DMS 273 (cell line): Measurements from ENCODE around the gene SP2.

Source experiments
- DNase-seq: peaks from one replicate; lab custom pipeline; 2025; ENCODE audit not compliant: unreplicated experiment; lab: John Stamatoyannopoulos, UW

The SP2 gene

GRCh38 chr17:47970725-47971499, 74.9 kb downstream of the SP2 start, which contains the start of gene CDK5RAP3:
TSS of gene CDK5RAP3 (plus strand) at chr17:47971113. CDS start at chr17:47971147, 34 bp downstream.
- peak; percentile 100 for DNase-seq

GRCh38 chr17:47973541-47973940, 77.5 kb downstream of the SP2 start:
- DNase-seq, result no peak

- no peak for DNase-seq
These were observed 79.3 kb downstream of the SP2 start for GRCh38 chr17:47975189-47975822.

DNA sequence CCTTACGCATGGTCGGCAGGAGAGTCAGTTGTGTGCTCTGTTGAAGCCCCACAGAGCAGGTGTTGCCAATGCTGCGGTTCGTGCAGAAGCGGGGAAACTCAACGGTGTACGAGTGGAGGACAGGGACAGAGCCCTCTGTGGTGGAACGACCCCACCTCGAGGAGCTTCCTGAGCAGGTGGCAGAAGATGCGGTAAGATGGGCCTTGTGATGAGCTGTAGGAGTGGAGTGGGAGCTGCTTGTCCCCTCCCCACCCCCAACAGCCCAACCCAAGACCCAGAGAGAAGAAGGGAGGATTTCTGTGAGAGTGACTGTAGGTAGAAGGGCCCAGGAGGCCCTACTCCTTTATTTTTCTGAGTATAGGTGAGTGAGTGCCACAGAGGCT, 79.8 kb downstream of the SP2 start:
- DNase-seq, result no peak

GRCh38 chr17:47978324-47978723, 82.3 kb downstream of the SP2 start:
- DNase-seq, result peak; percentile 87
